ENCODE results near the gene WDR7.

- no peak for TF ChIP-seq REST (IDR thresholded peaks at IDR 0.05; ENCODE audit: low read depth)
- no peak for TF ChIP-seq EGR1 (IDR thresholded peaks at IDR 0.05)
- no peak for TF ChIP-seq RAD21 (IDR thresholded peaks at IDR 0.05; ENCODE audit: low read depth)
- no peak for TF ChIP-seq TEAD4 (IDR thresholded peaks at IDR 0.05)
- no peak for TF ChIP-seq FOXM1 (IDR thresholded peaks at IDR 0.05; ENCODE audit: borderline replicate concordance, low read depth)
- no peak for TF ChIP-seq EP300 (IDR thresholded peaks at IDR 0.05; ENCODE audit: borderline replicate concordance)
- no peak for TF ChIP-seq MAX (IDR thresholded peaks at IDR 0.05)
- no peak for TF ChIP-seq CREB1 (IDR thresholded peaks at IDR 0.05; ENCODE audit: low read depth)
- TF ChIP-seq YY1 (IDR thresholded peaks at IDR 0.05; ENCODE audit: low read depth) = no peak
- no peak for TF ChIP-seq CEBPB (IDR thresholded peaks at IDR 0.05)
- no peak for TF ChIP-seq TAF1 (IDR thresholded peaks at IDR 0.05; ENCODE audit: low read depth)
Observed at GRCh38 chr18:56913941-56914340, 262.8 kb downstream of the WDR7 start.
